Measurements from ENCODE around the gene KAZN. TPM values are rescaled to one million over a fixed set of nuclear protein-coding genes. Genes with fewer than 3 reads are reported as not detected.

The KAZN gene
- total RNA-seq, 1 donor from 2014 or later, result 21.2 TPM

- Histone ChIP-seq H3K27me3 (ENCODE audit: low read depth) (no peaks in the 10 kb centered on the region), H3K4me1 (no peaks in the 10 kb centered on the region), H3K36me3 (no peaks in the 10 kb centered on the region), H3K9me3 (peaks cover 20% of the 10 kb centered on the region), H3K4me3 (no peak overlapping the region), H3K27ac (no peak overlapping the region)
- TF ChIP-seq CTCF (IDR thresholded peaks at IDR 0.05), result no peak
- no peak for ATAC-seq
- no peak for DNase-seq
- intact Hi-C loops (cut with DNase I), result no loop called here
Observed at GRCh38 chr1:14806772-14807171, 208.3 kb downstream of the KAZN start.

GRCh38 chr1:14808768-14809167 lies 210.3 kb downstream of the KAZN start:
- Histone ChIP-seq H3K36me3 (no peaks in the 10 kb centered on the region), H3K27ac (no peak overlapping the region), H3K4me1 (no peaks in the 10 kb centered on the region), H3K4me3 (no peak overlapping the region), H3K27me3 (ENCODE audit: low read depth) (no peaks in the 10 kb centered on the region), H3K9me3 (peaks cover 20% of the 10 kb centered on the region)
- DNase-seq (no peak), ATAC-seq (no peak)
- TF ChIP-seq CTCF (IDR thresholded peaks at IDR 0.05), result no peak
- intact Hi-C loops (cut with DNase I), result no loop called here

GRCh38 chr1:14809191-14809981 lies 210.9 kb downstream of the KAZN start:
- Histone ChIP-seq H3K9me3 (peaks cover 20% of the 10 kb centered on the region), H3K27me3 (ENCODE audit: low read depth) (no peaks in the 10 kb centered on the region), H3K4me1 (no peaks in the 10 kb centered on the region), H3K36me3 (no peaks in the 10 kb centered on the region), H3K4me3 (no peak overlapping the region), H3K27ac (no peak overlapping the region)
- TF ChIP-seq CTCF (IDR thresholded peaks at IDR 0.05), result no peak
- no peak for ATAC-seq
- DNase-seq, result no peak
- intact Hi-C loops (cut with DNase I), result no loop called here

GRCh38 chr1:14810595-14811361 lies 212.3 kb downstream of the KAZN start:
- TF ChIP-seq CTCF (IDR thresholded peaks at IDR 0.05), result no peak
- Histone ChIP-seq H3K4me1 (peaks cover 13% of the 10 kb centered on the region), H3K9me3 (peaks cover 19% of the 10 kb centered on the region), H3K4me3 (no peak overlapping the region), H3K27ac (no peak overlapping the region), H3K27me3 (ENCODE audit: low read depth) (no peaks in the 10 kb centered on the region), H3K36me3 (no peaks in the 10 kb centered on the region)
- intact Hi-C loops (cut with DNase I), result no loop called here
- DNase-seq, result no peak
- ATAC-seq, result no peak

- Histone ChIP-seq H3K36me3 (no peaks in the 10 kb centered on the region), H3K9me3 (peaks cover 12% of the 10 kb centered on the region), H3K27ac (no peak overlapping the region), H3K4me1 (peaks cover 15% of the 10 kb centered on the region), H3K27me3 (ENCODE audit: low read depth) (no peaks in the 10 kb centered on the region), H3K4me3 (no peak overlapping the region)
- ATAC-seq, result no peak
- no peak for TF ChIP-seq CTCF (IDR thresholded peaks at IDR 0.05)
- intact Hi-C loops (cut with DNase I), result no loop called here
- DNase-seq, result no peak
Observed at GRCh38 chr1:14811573-14811972, 213.1 kb downstream of the KAZN start.
